Lung (tissue), 13 donors: ENCODE data around the gene SLC35A4. TPM values are rescaled to one million over a fixed set of nuclear protein-coding genes. Genes with fewer than 3 reads are reported as not detected.

Source experiments
- ATAC-seq: fragments of 200-7000 bp; cut with Tn5 transposase; one replicate; pipeline ENCODE4 v1.9.1; 2020; ENCODE audit warnings: moderate number of reproducible peaks; ENCODE audit not compliant: insufficient read depth, low FRiP score
- DNase-seq, 3 donors: peaks; one replicate each; pipeline ENCODE4 v3.0.0-alpha.2; 2013 to 2017
- H3K27ac ChIP-seq, 2 donors: one replicate each; pipeline ENCODE4 v1.5.1; 2013; ENCODE audit warnings: mild to moderate bottlenecking in 2 of 2, moderate library complexity in 2 of 2, control low read depth in 1 of 2, inconsistent platforms in 1 of 2, low read depth in 1 of 2, low read length in 1 of 2
- H3K27me3 ChIP-seq, 3 donors: one replicate each; pipeline ENCODE4 v1.5.1; 2013; ENCODE audit warnings: low read length in 2 of 3; ENCODE audit not compliant: control insufficient read depth in 3 of 3, insufficient read depth in 3 of 3
- H3K36me3 ChIP-seq, 4 donors: one replicate each; pipeline ENCODE4 v1.5.1; 2013; ENCODE audit warnings: low read length in 4 of 4, mild to moderate bottlenecking in 1 of 4, moderate library complexity in 1 of 4; ENCODE audit not compliant: control insufficient read depth in 4 of 4, insufficient read depth in 4 of 4
- H3K4me1 ChIP-seq, 5 donors: one replicate each; pipeline ENCODE4 v1.5.1; 2013; ENCODE audit warnings: low read length in 5 of 5, mild to moderate bottlenecking in 2 of 5, moderate library complexity in 1 of 5; ENCODE audit not compliant: control insufficient read depth in 5 of 5, insufficient read depth in 5 of 5
- H3K4me3 ChIP-seq: one replicate; pipeline ENCODE4 v1.5.1; 2013; ENCODE audit warnings: mild to moderate bottlenecking, control low read depth, moderate library complexity
- H3K9ac ChIP-seq, 2 donors: one replicate each; pipeline ENCODE4 v1.5.1; 2013; ENCODE audit warnings: low read length in 2 of 2, control low read depth in 1 of 2; ENCODE audit not compliant: insufficient read depth in 1 of 2
- H3K9me3 ChIP-seq, 4 donors: one replicate each; pipeline ENCODE4 v1.5.1; 2013; ENCODE audit warnings: low read length in 3 of 4, mild to moderate bottlenecking in 1 of 4, moderate library complexity in 1 of 4; ENCODE audit not compliant: control insufficient read depth in 4 of 4, insufficient read depth in 3 of 4
- WGBS, 2 donors: extraction: QIAGEN DNeasy Blood & Tissue Kit; methylation state at CpG; one replicate each; pipeline ENCODE4 v1.1.7; 2013; 5-methylcytosine and 5-hydroxymethylcytosine counted together
- polyA plus RNA-seq, 2 donors: library from polyadenylated mRNA; stranded (reverse); fragments of 200-250 nt; gene quantifications; one replicate each; pipeline ENCODE4 v1.2.1, GENCODE V29; 2013
- small RNA-seq: library from RNA; depleted of rRNA; stranded (forward); fragments of <200 nt; gene quantifications from one replicate; pipeline ENCODE3, GENCODE V24; 2014; ENCODE audit warnings: low replicate concordance
- total RNA-seq, 2 donors: library from RNA; depleted of rRNA in 1 of 2; stranded (reverse); fragments of >200 nt in 1 of 2; gene quantifications; one replicate each; pipeline ENCODE4 v1.2.1, GENCODE V29; 2014 to 2021
- TF ChIP-seq, protein P1 (sequence below): IDR thresholded peaks from 2 replicates; pipeline ENCODE4 v1.5.1; 2012; ENCODE audit warnings: mild to moderate bottlenecking; ENCODE audit errors: control extremely low read depth, extremely low read depth
- donor health status: control.
- donor health status: control.
- donor health status: Bipolar disorder and iron deficiency.
- donor health status: healthy.
- donor health status: DM: yes; HTN: yes; CAD: no.

SLC35A4 gene
- total and polyA plus RNA-seq, 4 donors, result 10.7 to 94.4 (median 66.3) TPM

DNA sequence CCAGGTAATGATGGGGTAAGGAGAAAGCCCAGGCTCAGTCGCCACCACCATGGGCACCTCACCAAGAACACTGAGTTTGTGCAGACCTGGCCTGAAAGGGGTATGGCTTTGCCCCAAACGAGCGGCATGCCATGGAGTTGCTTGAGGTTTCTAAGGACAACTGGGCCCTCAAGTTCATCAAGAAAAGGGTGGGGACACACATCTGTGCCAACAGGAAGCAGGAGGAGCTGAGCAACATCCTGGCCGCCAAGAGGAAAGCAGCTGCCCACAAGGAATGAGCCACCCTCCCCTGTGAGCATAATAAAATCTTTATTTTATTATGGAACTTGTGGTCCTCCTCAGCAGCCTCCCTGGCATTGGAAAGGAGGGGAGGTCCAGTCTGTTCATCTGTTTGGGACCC is 44.5 kb downstream of the SLC35A4 start:
- no peak for DNase-seq
- Histone ChIP-seq H3K9ac (no peak overlapping the region), H3K4me1 (peaks cover 0 to 2% (median 0%) of the 10 kb centered on the region in 5 donors), H3K4me3 (no peak overlapping the region), H3K27ac (peak overlapping the region in 1 of 2 donors; percentile 86), H3K27me3 (no peaks in the 10 kb centered on the region), H3K36me3 (no peaks in the 10 kb centered on the region), H3K9me3 (no peaks in the 10 kb centered on the region)
- 26 to 39% methylated on average over 4 of the region's 4 CpGs for WGBS, 2 donors
- ATAC-seq, result no peak
- TF ChIP-seq, protein P1, sequence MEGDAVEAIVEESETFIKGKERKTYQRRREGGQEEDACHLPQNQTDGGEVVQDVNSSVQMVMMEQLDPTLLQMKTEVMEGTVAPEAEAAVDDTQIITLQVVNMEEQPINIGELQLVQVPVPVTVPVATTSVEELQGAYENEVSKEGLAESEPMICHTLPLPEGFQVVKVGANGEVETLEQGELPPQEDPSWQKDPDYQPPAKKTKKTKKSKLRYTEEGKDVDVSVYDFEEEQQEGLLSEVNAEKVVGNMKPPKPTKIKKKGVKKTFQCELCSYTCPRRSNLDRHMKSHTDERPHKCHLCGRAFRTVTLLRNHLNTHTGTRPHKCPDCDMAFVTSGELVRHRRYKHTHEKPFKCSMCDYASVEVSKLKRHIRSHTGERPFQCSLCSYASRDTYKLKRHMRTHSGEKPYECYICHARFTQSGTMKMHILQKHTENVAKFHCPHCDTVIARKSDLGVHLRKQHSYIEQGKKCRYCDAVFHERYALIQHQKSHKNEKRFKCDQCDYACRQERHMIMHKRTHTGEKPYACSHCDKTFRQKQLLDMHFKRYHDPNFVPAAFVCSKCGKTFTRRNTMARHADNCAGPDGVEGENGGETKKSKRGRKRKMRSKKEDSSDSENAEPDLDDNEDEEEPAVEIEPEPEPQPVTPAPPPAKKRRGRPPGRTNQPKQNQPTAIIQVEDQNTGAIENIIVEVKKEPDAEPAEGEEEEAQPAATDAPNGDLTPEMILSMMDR, result no peak

DNA sequence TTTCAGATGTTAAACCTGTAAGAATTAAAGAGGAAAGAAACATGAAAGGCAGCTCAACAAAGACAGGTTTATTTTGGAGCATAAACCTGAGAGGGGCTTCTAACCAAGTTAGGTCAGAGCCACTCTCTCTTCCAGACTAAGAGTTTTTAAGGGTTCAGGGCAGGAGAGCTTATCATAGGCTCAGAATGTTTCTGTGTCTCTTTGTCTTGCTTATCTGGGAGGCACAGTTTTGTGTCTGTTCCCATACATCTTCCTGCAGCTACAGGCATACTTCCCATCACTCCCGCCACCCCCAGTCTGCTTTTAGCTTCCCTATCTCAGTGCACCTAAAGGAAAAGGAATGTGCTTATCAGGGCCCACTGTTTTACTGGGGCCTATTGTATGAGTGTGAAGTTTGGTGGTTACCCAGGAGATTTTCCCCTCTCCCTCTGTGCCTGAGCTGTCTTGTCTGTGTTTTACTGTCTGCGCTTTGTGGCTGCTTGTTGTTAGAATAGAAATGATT is 46.4 kb downstream of the SLC35A4 start:
- TF ChIP-seq, protein P1, result no peak
- ATAC-seq, result no peak
- peak overlapping the region in 1 of 2 donors; percentile 63 for H3K27ac ChIP-seq

More for the DNA sequence above, 46.4 kb downstream of the SLC35A4 start:
- Histone ChIP-seq H3K36me3 (no peaks in the 10 kb centered on the region), H3K4me3 (no peak overlapping the region), H3K27me3 (no peaks in the 10 kb centered on the region), H3K9ac (no peak overlapping the region), H3K4me1 (peaks cover 0 to 2% (median 0%) of the 10 kb centered on the region in 5 donors), H3K9me3 (no peaks in the 10 kb centered on the region)
- 30 to 40% methylated on average over 2 of the region's 2 CpGs for WGBS, 2 donors
- DNase-seq, result no peak

Small RNAs within 50 kb of the gene (small RNA-seq; reads per million reads assigned to genes)
- gene RF00279 (not detected), gene RF00443 (not detected)

Other genes with a start within 250 kb of the SLC35A4 start
- gene HBEGF, start 218.2 kb upstream of the SLC35A4 start, total RNA-seq, result 10 to 100 TPM; 13.0 to 27.1 TPM
- gene HBEGF, start 218.2 kb upstream of the SLC35A4 start, polyA plus RNA-seq, result 10 to 100 TPM; 16.3 to 20.5 TPM
- gene SLC4A9, start 204.6 kb upstream of the SLC35A4 start, total RNA-seq, result under 1 TPM; 0.11 to 0.18 TPM
- gene SLC4A9, start 204.6 kb upstream of the SLC35A4 start, polyA plus RNA-seq, result under 1 TPM; 0.05 to 0.06 TPM
- 100 to 1,000 TPM; 123 to 200 TPM for gene ANKHD1, start 163.0 kb upstream of the SLC35A4 start, total RNA-seq
- 10 to 100 TPM; 53.0 to 58.6 TPM for gene ANKHD1, start 163.0 kb upstream of the SLC35A4 start, polyA plus RNA-seq
- 10 to 100 TPM in 1 of 2 donors, 1 to 10 TPM in 1; 5.2 to 13.3 TPM for gene EIF4EBP3, start 17.2 kb upstream of the SLC35A4 start, total RNA-seq
- 10 to 100 TPM; 27.6 to 69.5 TPM for gene EIF4EBP3, start 17.2 kb upstream of the SLC35A4 start, polyA plus RNA-seq
- 10 to 100 TPM; 14.0 to 36.0 TPM for gene SRA1, start 7.4 kb upstream of the SLC35A4 start, total RNA-seq
- gene SRA1, start 7.4 kb upstream of the SLC35A4 start, polyA plus RNA-seq, result 10 to 100 TPM; 37.7 to 45.5 TPM
- 10 to 100 TPM; 31.6 to 36.1 TPM for gene APBB3, start 230 bp upstream of the SLC35A4 start, total RNA-seq
- 10 to 100 TPM; 24.7 to 25.5 TPM for gene APBB3, start 230 bp upstream of the SLC35A4 start, polyA plus RNA-seq
- gene CD14, start 68.3 kb downstream of the SLC35A4 start, total RNA-seq, result 10 to 100 TPM; 57.9 to 86.0 TPM
- gene CD14, start 68.3 kb downstream of the SLC35A4 start, polyA plus RNA-seq, result 100 to 1,000 TPM in 1 of 2 donors, 10 to 100 TPM in 1; 74.5 to 357 TPM
- gene TMCO6, start 74.6 kb downstream of the SLC35A4 start, total RNA-seq, result 10 to 100 TPM in 1 of 2 donors, 1 to 10 TPM in 1; 9.0 to 14.9 TPM
- gene TMCO6, start 74.6 kb downstream of the SLC35A4 start, polyA plus RNA-seq, result 10 to 100 TPM; 13.2 to 25.8 TPM
- gene NDUFA2, start 82.8 kb downstream of the SLC35A4 start, total RNA-seq, result 10 to 100 TPM; 35.4 to 57.9 TPM
- gene NDUFA2, start 82.8 kb downstream of the SLC35A4 start, polyA plus RNA-seq, result 100 to 1,000 TPM; 133 to 365 TPM
- 100 to 1,000 TPM in 1 of 2 donors, 10 to 100 TPM in 1; 85.3 to 104 TPM for gene IK, start 83.0 kb downstream of the SLC35A4 start, total RNA-seq
- 10 to 100 TPM; 58.3 to 95.7 TPM for gene IK, start 83.0 kb downstream of the SLC35A4 start, polyA plus RNA-seq
- gene WDR55, start 100.1 kb downstream of the SLC35A4 start, total RNA-seq, result 10 to 100 TPM; 15.0 to 25.5 TPM
- gene WDR55, start 100.1 kb downstream of the SLC35A4 start, polyA plus RNA-seq, result 10 to 100 TPM; 16.6 to 17.9 TPM
- gene DND1, start 108.7 kb downstream of the SLC35A4 start, total RNA-seq, result 1 to 10 TPM in 1 of 2 donors, under 1 TPM in 1; 0.60 to 1.7 TPM
- gene DND1, start 108.7 kb downstream of the SLC35A4 start, polyA plus RNA-seq, result 1 to 10 TPM; 1.5 to 1.9 TPM
- 10 to 100 TPM; 46.9 to 54.6 TPM for gene HARS1, start 126.5 kb downstream of the SLC35A4 start, total RNA-seq
- gene HARS1, start 126.5 kb downstream of the SLC35A4 start, polyA plus RNA-seq, result 10 to 100 TPM; 43.8 to 49.8 TPM
- gene HARS2, start 126.6 kb downstream of the SLC35A4 start, total RNA-seq, result 10 to 100 TPM; 24.6 to 37.2 TPM
- 10 to 100 TPM; 15.6 to 18.8 TPM for gene HARS2, start 126.6 kb downstream of the SLC35A4 start, polyA plus RNA-seq
- gene ZMAT2, start 135.6 kb downstream of the SLC35A4 start, total RNA-seq, result 10 to 100 TPM; 30.2 to 43.3 TPM
- 10 to 100 TPM; 52.1 to 73.8 TPM for gene ZMAT2, start 135.6 kb downstream of the SLC35A4 start, polyA plus RNA-seq
- gene PCDHA1, start 221.3 kb downstream of the SLC35A4 start, total RNA-seq, result not detected
- gene PCDHA1, start 221.3 kb downstream of the SLC35A4 start, polyA plus RNA-seq, result under 1 TPM; 0.02 to 0.30 TPM
- under 1 TPM; 0.15 to 0.43 TPM for gene PCDHA2, start 230.0 kb downstream of the SLC35A4 start, total RNA-seq
- gene PCDHA2, start 230.0 kb downstream of the SLC35A4 start, polyA plus RNA-seq, result under 1 TPM in 1 of 2 donors, not detected in 1; 0.02 TPM
- under 1 TPM; 0.31 to 0.74 TPM for gene PCDHA3, start 236.2 kb downstream of the SLC35A4 start, total RNA-seq
- under 1 TPM; 0.07 to 0.22 TPM for gene PCDHA3, start 236.2 kb downstream of the SLC35A4 start, polyA plus RNA-seq
- gene PCDHA4, start 242.2 kb downstream of the SLC35A4 start, total RNA-seq, result 1 to 10 TPM; 1.6 to 2.9 TPM
- under 1 TPM; 0.26 to 0.41 TPM for gene PCDHA4, start 242.2 kb downstream of the SLC35A4 start, polyA plus RNA-seq